OCI-LY7 (cell line): ENCODE results near the gene SWSAP1. TPM values are rescaled to one million over a fixed set of nuclear protein-coding genes. Genes with fewer than 3 reads are reported as not detected.

ENCODE experiments used
- BruUV-seq: library from RNA; stranded (reverse); fragments of 400-500 nt; replicated peaks from 2 replicates; lab custom pipeline; 2021; lab: Mats Ljungman, UMichigan
- CTCF ChIA-PET: fragments of 300-600 bp; sonication (Branson Sonifier 250); formaldehyde crosslinking; loops from one replicate; lab custom pipeline; 2022; ENCODE audit warnings: antibody characterized with exemption; ENCODE audit not compliant: unreplicated experiment; lab: Charles Lee
- POLR2A ChIA-PET: fragments of 300-600 bp; sonication (Branson Sonifier 250); formaldehyde crosslinking; loops from one replicate; lab custom pipeline; 2022; ENCODE audit warnings: antibody characterized with exemption; lab: Charles Lee
- DNase-seq: peaks from one replicate; pipeline ENCODE4 v3.0.0-alpha.2; 2015; ENCODE audit warnings: low spot score
- H2AFZ ChIP-seq: fragments of 200-600 bp; sonication (generic), shearing (Covaris generic); 2 replicates; pipeline ENCODE4 v1.6.1; 2014; ENCODE audit warnings: mild to moderate bottlenecking, antibody characterized with exemption, low read length, moderate library complexity
- H3K27ac ChIP-seq: fragments of 200-600 bp; sonication (generic); 2 replicates; pipeline ENCODE4 v1.5.1; 2014; ENCODE audit warnings: mixed run types, low read depth, mild to moderate bottlenecking, moderate library complexity, low read length, inconsistent platforms; ENCODE audit not compliant: poor library complexity, severe bottlenecking
- H3K36me3 ChIP-seq: fragments of 200-600 bp; sonication (generic); 2 replicates; pipeline ENCODE4 v1.6.1; 2014; ENCODE audit warnings: mild to moderate bottlenecking, antibody characterized with exemption, low read length, moderate library complexity, mixed read lengths; ENCODE audit not compliant: insufficient read depth
- H3K4me1 ChIP-seq: fragments of 200-600 bp; sonication (generic); 2 replicates; pipeline ENCODE4 v1.5.1; 2014; ENCODE audit warnings: mild to moderate bottlenecking, low read length; ENCODE audit not compliant: insufficient read depth, poor library complexity, severe bottlenecking
- H3K4me2 ChIP-seq: fragments of 200-600 bp; sonication (generic); 2 replicates; pipeline ENCODE4 v1.6.1; 2014; ENCODE audit warnings: mild to moderate bottlenecking, low read length
- H3K4me3 ChIP-seq: fragments of 200-600 bp; sonication (generic); 2 replicates; pipeline ENCODE4 v1.5.1; 2014; ENCODE audit warnings: mild to moderate bottlenecking, low read depth, low read length; ENCODE audit not compliant: poor library complexity, severe bottlenecking
- H3K79me2 ChIP-seq: fragments of 200-600 bp; sonication (generic); 2 replicates; pipeline ENCODE4 v1.6.1; 2016; ENCODE audit warnings: low read depth, mild to moderate bottlenecking, low read length, moderate library complexity, mixed read lengths; ENCODE audit not compliant: insufficient read depth
- H3K9me2 ChIP-seq: fragments of 200-600 bp; sonication (generic); 2 replicates; pipeline ENCODE4 v1.6.1; 2016; ENCODE audit warnings: mild to moderate bottlenecking, low read length, mixed read lengths; ENCODE audit not compliant: insufficient read depth
- H3K9me3 ChIP-seq: fragments of 200-600 bp; sonication (generic); 2 replicates; pipeline ENCODE4 v1.6.1; 2014; ENCODE audit warnings: mild to moderate bottlenecking, mixed run types, low read length, mixed read lengths
- H4K20me1 ChIP-seq: fragments of 200-600 bp; sonication (generic); 2 replicates; pipeline ENCODE4 v1.6.1; 2014; ENCODE audit warnings: mild to moderate bottlenecking, antibody characterized with exemption, low read length, moderate library complexity, mixed read lengths; ENCODE audit not compliant: insufficient read depth
- EZH2phosphoT487 ChIP-seq: fragments of 200-600 bp; sonication (generic); IDR thresholded peaks from 2 replicates; pipeline ENCODE4 v1.6.1; 2018; ENCODE audit warnings: low read depth, borderline replicate concordance, mild to moderate bottlenecking, mixed run types, antibody characterized with exemption, low read length, moderate library complexity, mixed read lengths
- intact Hi-C: fragments of 100-400 bp; cut with micrococcal nuclease; formaldehyde crosslinking; loops from one replicate; pipeline ENCODE4 v1.10.0; 2022; ENCODE audit not compliant: unreplicated experiment
- total RNA-seq, 2 experiments: library from RNA; depleted of rRNA in 1 of 2; stranded (reverse); fragments of >200 nt in 1 of 2; shearing (Covaris generic) in 1 of 2; gene quantifications; 2 replicates each; pipeline ENCODE4 v1.2.3, GENCODE V29; 2014 to 2022
- TF ChIP-seq, protein P1 (sequence below): fragments of 200-600 bp; sonication (generic); conservative IDR thresholded peaks from 2 replicates; pipeline ENCODE4 v1.5.1; 2014; ENCODE audit warnings: mild to moderate bottlenecking, antibody characterized with exemption, low read length, moderate library complexity, mixed read lengths

Gene SWSAP1
- total RNA-seq, 2 experiments from 2014 or later: 5.6 to 6.8 TPM

DNA sequence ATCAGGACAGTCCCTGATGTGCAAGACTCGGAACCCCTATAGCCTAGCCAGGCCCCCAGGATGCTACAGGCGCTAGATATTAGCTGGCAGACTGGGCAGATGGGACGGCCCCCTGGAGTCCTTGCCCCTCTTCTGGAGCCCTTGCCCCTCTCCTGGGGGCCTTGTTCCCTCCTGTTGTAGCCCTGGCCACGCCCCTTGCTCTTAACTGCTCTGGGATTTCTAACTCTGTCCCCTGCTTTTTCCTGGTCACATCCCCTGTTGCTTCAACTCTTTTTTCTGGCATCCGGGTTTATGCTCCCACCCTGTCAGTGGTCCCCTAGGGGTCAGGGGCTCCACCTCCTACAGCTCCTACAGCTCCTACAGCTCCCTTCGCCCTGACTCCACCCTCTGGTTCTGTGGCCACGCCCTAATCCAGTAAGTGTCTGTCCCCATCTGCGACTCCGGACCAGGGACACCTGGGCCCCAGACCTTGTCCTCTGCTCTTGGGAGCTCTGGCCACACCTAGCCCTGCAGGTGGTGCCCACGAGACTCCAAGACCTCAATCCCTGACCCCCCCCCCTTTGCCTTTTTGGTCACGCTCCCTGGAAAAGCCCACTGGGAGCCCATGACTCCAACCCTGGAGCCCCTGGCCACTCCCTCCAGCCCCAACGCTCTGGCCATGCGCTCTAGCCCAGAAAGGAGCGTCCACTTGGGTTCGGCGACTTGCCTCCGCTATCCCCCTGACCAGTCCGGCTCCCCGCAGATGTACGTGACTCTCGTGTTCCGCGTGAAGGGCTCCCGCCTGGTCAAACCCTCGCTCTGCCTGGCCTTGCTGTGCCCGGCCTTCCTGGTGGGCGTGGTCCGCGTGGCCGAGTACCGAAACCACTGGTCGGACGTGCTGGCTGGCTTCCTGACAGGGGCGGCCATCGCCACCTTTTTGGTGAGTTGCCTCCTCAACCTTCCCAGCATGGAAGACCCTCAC, 12.4 kb upstream of the SWSAP1 start:
- H3K4me3 ChIP-seq: no peak overlapping the region
- H3K9me3 ChIP-seq: no peaks in the 10 kb centered on the region
- H3K36me3 ChIP-seq: no peaks in the 10 kb centered on the region
- TF ChIP-seq, protein P1, sequence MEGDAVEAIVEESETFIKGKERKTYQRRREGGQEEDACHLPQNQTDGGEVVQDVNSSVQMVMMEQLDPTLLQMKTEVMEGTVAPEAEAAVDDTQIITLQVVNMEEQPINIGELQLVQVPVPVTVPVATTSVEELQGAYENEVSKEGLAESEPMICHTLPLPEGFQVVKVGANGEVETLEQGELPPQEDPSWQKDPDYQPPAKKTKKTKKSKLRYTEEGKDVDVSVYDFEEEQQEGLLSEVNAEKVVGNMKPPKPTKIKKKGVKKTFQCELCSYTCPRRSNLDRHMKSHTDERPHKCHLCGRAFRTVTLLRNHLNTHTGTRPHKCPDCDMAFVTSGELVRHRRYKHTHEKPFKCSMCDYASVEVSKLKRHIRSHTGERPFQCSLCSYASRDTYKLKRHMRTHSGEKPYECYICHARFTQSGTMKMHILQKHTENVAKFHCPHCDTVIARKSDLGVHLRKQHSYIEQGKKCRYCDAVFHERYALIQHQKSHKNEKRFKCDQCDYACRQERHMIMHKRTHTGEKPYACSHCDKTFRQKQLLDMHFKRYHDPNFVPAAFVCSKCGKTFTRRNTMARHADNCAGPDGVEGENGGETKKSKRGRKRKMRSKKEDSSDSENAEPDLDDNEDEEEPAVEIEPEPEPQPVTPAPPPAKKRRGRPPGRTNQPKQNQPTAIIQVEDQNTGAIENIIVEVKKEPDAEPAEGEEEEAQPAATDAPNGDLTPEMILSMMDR: no peak
- TF ChIP-seq EZH2phosphoT487: no peak
- POLR2A ChIA-PET: interaction anchor here (1.1 kb wide), 1 partner anchor 12 kb away, joined by 3 read pairs; no protein-coding TSS in a partner anchor
- no peaks in the 10 kb centered on the region for H3K79me2 ChIP-seq
- H2AFZ ChIP-seq: no peak overlapping the region
- intact Hi-C loops: no loop called here
- H3K4me1 ChIP-seq: no peaks in the 10 kb centered on the region
- H3K27ac ChIP-seq: no peak overlapping the region
- no peak for DNase-seq
- CTCF ChIA-PET: no interaction called here
- H3K4me2 ChIP-seq: no peak overlapping the region
- no peaks in the 10 kb centered on the region for H3K9me2 ChIP-seq
- no TSS peak for BruUV-seq
- no peaks in the 10 kb centered on the region for H4K20me1 ChIP-seq

DNA sequence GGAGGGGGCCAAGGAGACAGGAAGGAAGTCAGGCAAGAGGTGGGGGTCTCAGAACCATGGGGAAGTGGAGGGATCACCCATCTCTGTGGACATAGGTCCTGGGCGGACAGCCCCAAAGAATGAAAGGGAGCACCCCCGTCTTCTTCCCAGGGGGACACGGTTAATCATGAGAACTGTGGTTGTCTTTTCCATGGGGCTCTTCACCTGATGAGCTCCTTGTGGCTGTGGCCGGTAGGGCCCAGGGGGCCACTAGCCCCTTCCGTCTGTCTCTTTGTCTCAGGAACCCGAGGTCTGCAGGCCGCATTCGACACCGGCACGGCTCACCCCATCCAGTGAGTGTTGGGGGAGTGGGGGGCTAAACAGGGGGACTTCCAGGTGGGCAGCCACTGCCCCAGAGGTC, 10.6 kb upstream of the SWSAP1 start:
- ChIA-PET POLR2A (no interaction called here), CTCF (no interaction called here)
- BruUV-seq: no TSS peak
- Histone ChIP-seq H3K4me1 (no peaks in the 10 kb centered on the region), H3K4me3 (no peak overlapping the region), H3K9me2 (no peaks in the 10 kb centered on the region), H2AFZ (no peak overlapping the region), H3K27ac (no peak overlapping the region), H3K79me2 (no peaks in the 10 kb centered on the region), H3K36me3 (peaks cover 5% of the 10 kb centered on the region), H3K4me2 (no peak overlapping the region), H3K9me3 (no peaks in the 10 kb centered on the region), H4K20me1 (no peaks in the 10 kb centered on the region)
- DNase-seq: no peak
- TF ChIP-seq, protein P1: no peak
- no peak for TF ChIP-seq EZH2phosphoT487
- intact Hi-C loops: no loop called here
